Breast epithelium (tissue), 3 donors: ENCODE data around the gene NUTF2.

Source experiments
- POLR2A ChIP-seq: fragments of 450-650 bp; IDR thresholded peaks from one replicate; pipeline ENCODE4 v1.6.1; 2016; ENCODE audit warnings: antibody characterized with exemption, mild to moderate bottlenecking, moderate library complexity
- POLR2AphosphoS5 ChIP-seq, 3 donors: sonication (generic); formaldehyde crosslinking; IDR thresholded peaks; one replicate each; pipeline ENCODE4 v1.6.1; 2017; ENCODE audit warnings: antibody characterized with exemption in 3 of 3
- TF ChIP-seq, protein P1 (sequence below), 3 donors: fragments of 450-650 bp; IDR thresholded peaks; one replicate each; pipeline ENCODE4 v1.5.1; 2016 to 2017; ENCODE audit warnings: antibody characterized with exemption in 3 of 3, mild to moderate bottlenecking in 3 of 3, moderate library complexity in 3 of 3

DNA sequence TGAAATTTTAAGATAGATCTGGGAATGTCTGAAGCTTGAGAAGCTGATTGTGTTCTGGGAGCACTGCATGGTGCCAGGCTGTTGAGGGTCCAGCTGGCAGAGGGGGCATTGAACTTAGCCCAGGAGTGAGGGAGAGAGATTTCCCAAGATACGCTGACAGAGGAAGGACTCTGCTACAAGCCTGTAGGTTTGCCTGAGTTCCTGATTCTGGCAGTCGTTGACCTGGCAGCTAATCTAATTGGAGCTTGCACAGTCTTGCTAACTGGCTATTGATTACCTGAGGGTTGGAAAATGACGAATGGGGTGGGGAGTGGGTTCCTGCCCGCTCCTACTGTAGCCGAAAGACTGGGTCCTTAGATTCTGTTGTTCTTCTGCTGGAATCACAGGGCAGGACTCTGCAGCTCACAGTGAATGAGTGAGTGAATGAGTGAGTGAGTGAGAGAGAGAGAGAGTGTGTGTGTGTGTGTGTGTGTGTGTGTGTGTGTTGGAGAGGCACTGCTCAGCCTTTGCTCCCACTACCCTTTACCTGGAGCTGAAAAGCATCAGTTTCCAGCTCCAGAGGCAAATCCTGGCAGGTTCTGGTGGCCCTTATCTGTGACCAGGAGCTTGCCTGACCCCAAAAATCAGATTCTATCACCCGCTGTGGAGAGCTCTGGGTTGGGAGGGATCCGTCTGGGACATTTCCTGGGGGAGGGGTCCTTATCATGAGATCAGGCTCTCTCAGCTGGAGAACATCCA, 68.2 kb downstream of the NUTF2 start:
- TF ChIP-seq, protein P1, sequence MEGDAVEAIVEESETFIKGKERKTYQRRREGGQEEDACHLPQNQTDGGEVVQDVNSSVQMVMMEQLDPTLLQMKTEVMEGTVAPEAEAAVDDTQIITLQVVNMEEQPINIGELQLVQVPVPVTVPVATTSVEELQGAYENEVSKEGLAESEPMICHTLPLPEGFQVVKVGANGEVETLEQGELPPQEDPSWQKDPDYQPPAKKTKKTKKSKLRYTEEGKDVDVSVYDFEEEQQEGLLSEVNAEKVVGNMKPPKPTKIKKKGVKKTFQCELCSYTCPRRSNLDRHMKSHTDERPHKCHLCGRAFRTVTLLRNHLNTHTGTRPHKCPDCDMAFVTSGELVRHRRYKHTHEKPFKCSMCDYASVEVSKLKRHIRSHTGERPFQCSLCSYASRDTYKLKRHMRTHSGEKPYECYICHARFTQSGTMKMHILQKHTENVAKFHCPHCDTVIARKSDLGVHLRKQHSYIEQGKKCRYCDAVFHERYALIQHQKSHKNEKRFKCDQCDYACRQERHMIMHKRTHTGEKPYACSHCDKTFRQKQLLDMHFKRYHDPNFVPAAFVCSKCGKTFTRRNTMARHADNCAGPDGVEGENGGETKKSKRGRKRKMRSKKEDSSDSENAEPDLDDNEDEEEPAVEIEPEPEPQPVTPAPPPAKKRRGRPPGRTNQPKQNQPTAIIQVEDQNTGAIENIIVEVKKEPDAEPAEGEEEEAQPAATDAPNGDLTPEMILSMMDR (IDR thresholded peaks at IDR 0.05), result no peak
- no peak for TF ChIP-seq POLR2A
- no peak for TF ChIP-seq POLR2AphosphoS5 (IDR thresholded peaks at IDR 0.05)
